H9 (cell line): ENCODE data around the gene PQBP1. TPM values are rescaled to one million over a fixed set of nuclear protein-coding genes. Genes with fewer than 3 reads are reported as not detected.

Source experiments
- DNase-seq: peaks from one replicate; pipeline ENCODE4 v3.0.0-alpha.2; 2017
- H2AFZ ChIP-seq: one replicate; pipeline ENCODE4 v1.6.1; 2013; ENCODE audit warnings: mild to moderate bottlenecking, low read length, control low read depth, moderate library complexity
- H2AK5ac ChIP-seq: 2 replicates; pipeline ENCODE4 v1.6.1; 2013; ENCODE audit warnings: low read length, control low read depth, mixed read lengths; ENCODE audit not compliant: insufficient read length
- H2BK120ac ChIP-seq: one replicate; pipeline ENCODE4 v1.6.1; 2013; ENCODE audit warnings: low read depth, mild to moderate bottlenecking, low read length, control low read depth, inconsistent platforms; ENCODE audit not compliant: poor library complexity, severe bottlenecking
- H2BK12ac ChIP-seq: 2 replicates; pipeline ENCODE4 v1.6.1; 2013; ENCODE audit warnings: low read length, control low read depth, mixed read lengths, low read depth; ENCODE audit not compliant: insufficient read length
- H2BK15ac ChIP-seq: 2 replicates; pipeline ENCODE4 v1.6.1; 2013; ENCODE audit warnings: low read depth, low read length, control low read depth
- H2BK20ac ChIP-seq: one replicate; pipeline ENCODE4 v1.6.1; 2013; ENCODE audit warnings: low read depth, mild to moderate bottlenecking, low read length, control low read depth, inconsistent platforms; ENCODE audit not compliant: poor library complexity, severe bottlenecking
- H2BK5ac ChIP-seq: 2 replicates; pipeline ENCODE4 v1.6.1; 2013; ENCODE audit warnings: low read length, control low read depth, mixed read lengths; ENCODE audit not compliant: insufficient read length
- H3K14ac ChIP-seq: 2 replicates; pipeline ENCODE4 v1.6.1; 2013; ENCODE audit warnings: low read length, control low read depth; ENCODE audit not compliant: insufficient read depth
- H3K18ac ChIP-seq: 2 replicates; pipeline ENCODE4 v1.6.1; 2013; ENCODE audit warnings: low read depth, mild to moderate bottlenecking, mixed read lengths, low read length, control low read depth; ENCODE audit not compliant: insufficient read length
- H3K23ac ChIP-seq: 2 replicates; pipeline ENCODE4 v1.6.1; 2013; ENCODE audit warnings: low read length, control low read depth, mixed read lengths, low read depth; ENCODE audit not compliant: insufficient read length
- H3K23me2 ChIP-seq: 2 replicates; pipeline ENCODE4 v1.6.1; 2013; ENCODE audit warnings: low read depth, mild to moderate bottlenecking, mixed read lengths, low read length, control low read depth; ENCODE audit not compliant: insufficient read length, poor library complexity, severe bottlenecking
- H3K27ac ChIP-seq: 2 replicates; pipeline ENCODE4 v1.5.1; 2013; ENCODE audit warnings: low read length, control low read depth, mixed read lengths, low read depth; ENCODE audit not compliant: insufficient read length
- H3K27me3 ChIP-seq: 2 replicates; pipeline ENCODE4 v1.6.1; 2013; ENCODE audit warnings: low read length, control low read depth, inconsistent platforms; ENCODE audit not compliant: insufficient read depth
- H3K4ac ChIP-seq: 2 replicates; pipeline ENCODE4 v1.6.1; 2013; ENCODE audit warnings: low read depth, mild to moderate bottlenecking, control low read depth, inconsistent platforms, low read length, moderate library complexity
- H3K4me1 ChIP-seq: 2 replicates; pipeline ENCODE4 v1.6.1; 2013; ENCODE audit warnings: low read length, control low read depth, inconsistent platforms; ENCODE audit not compliant: insufficient read depth
- H3K4me2 ChIP-seq: 2 replicates; pipeline ENCODE4 v1.6.1; 2013; ENCODE audit warnings: low read length, control low read depth, mixed read lengths; ENCODE audit not compliant: insufficient read length, insufficient read depth
- H3K56ac ChIP-seq: 2 replicates; pipeline ENCODE4 v1.6.1; 2013; ENCODE audit warnings: low read depth, mild to moderate bottlenecking, mixed read lengths, low read length, control low read depth; ENCODE audit not compliant: insufficient read length
- H3K79me1 ChIP-seq: 2 replicates; pipeline ENCODE4 v1.6.1; 2013; ENCODE audit warnings: low read depth, mild to moderate bottlenecking, moderate library complexity, low read length, control low read depth, inconsistent platforms; ENCODE audit not compliant: insufficient read depth, poor library complexity, severe bottlenecking
- H3K79me2 ChIP-seq: 2 replicates; pipeline ENCODE4 v1.6.1; 2013; ENCODE audit warnings: low read length, control low read depth, inconsistent platforms; ENCODE audit not compliant: insufficient read depth
- H3K9ac ChIP-seq: 2 replicates; pipeline ENCODE4 v1.6.1; 2013; ENCODE audit warnings: low read length, control low read depth, mixed read lengths; ENCODE audit not compliant: insufficient read length; ENCODE audit errors: extremely low read depth
- H3K9me3 ChIP-seq: one replicate; pipeline ENCODE4 v1.6.1; 2013; ENCODE audit warnings: low read depth, low read length, inconsistent platforms; ENCODE audit not compliant: control insufficient read depth
- H3T11ph ChIP-seq: one replicate; pipeline ENCODE4 v1.6.1; 2013; ENCODE audit warnings: mild to moderate bottlenecking, low read length, control low read depth, inconsistent platforms
- H4K20me1 ChIP-seq: one replicate; pipeline ENCODE4 v1.6.1; 2013; ENCODE audit not compliant: control insufficient read depth, insufficient read length, insufficient read depth
- H4K5ac ChIP-seq: 2 replicates; pipeline ENCODE4 v1.6.1; 2013; ENCODE audit warnings: low read depth, mild to moderate bottlenecking, mixed read lengths, low read length, control low read depth; ENCODE audit not compliant: insufficient read length
- H4K8ac ChIP-seq: replicated peaks from 2 replicates; pipeline ENCODE4 v1.6.1; 2013; ENCODE audit warnings: low read length, control low read depth, mixed read lengths, low read depth; ENCODE audit not compliant: insufficient read length
- H4K91ac ChIP-seq: 2 replicates; pipeline ENCODE4 v1.6.1; 2013; ENCODE audit warnings: low read depth, mild to moderate bottlenecking, moderate library complexity, mixed read lengths, low read length, control low read depth; ENCODE audit not compliant: insufficient read length
- H3K27ac Mint-ChIP-seq, 3 experiments: 2 replicates in 2 of 3; 3 replicates in 1 of 3; pipeline ENCODE4 v1.8.0; 2020 to 2021; ENCODE audit warnings: mixed read lengths in 3 of 3, mild to moderate bottlenecking in 1 of 3, moderate library complexity in 1 of 3
- H3K27me3 Mint-ChIP-seq: 2 replicates; pipeline ENCODE4 v1.8.0; 2021; ENCODE audit warnings: low read depth, mild to moderate bottlenecking, moderate library complexity, mixed read lengths
- H3K36me3 Mint-ChIP-seq, 3 experiments: 2 replicates in 2 of 3; 3 replicates in 1 of 3; pipeline ENCODE4 v1.8.0; 2020 to 2021; ENCODE audit warnings: low read depth in 3 of 3, mixed read lengths in 3 of 3; ENCODE audit not compliant: insufficient read depth in 1 of 3
- H3K4me1 Mint-ChIP-seq, 2 experiments: 2 replicates each; pipeline ENCODE4 v1.8.0; 2020; ENCODE audit warnings: mixed read lengths in 2 of 2
- H3K4me3 Mint-ChIP-seq, 2 experiments: 2 replicates in 1 of 2; 3 replicates in 1 of 2; pipeline ENCODE4 v1.8.0; 2020 to 2021; ENCODE audit warnings: mild to moderate bottlenecking in 2 of 2, mixed read lengths in 2 of 2, moderate library complexity in 1 of 2
- H3K9me3 Mint-ChIP-seq, 2 experiments: 2 replicates in 1 of 2; 3 replicates in 1 of 2; pipeline ENCODE4 v1.8.0; 2020; ENCODE audit warnings: mild to moderate bottlenecking in 2 of 2, mixed read lengths in 2 of 2, moderate library complexity in 1 of 2
- CTCF ChIP-seq: fragments of 200-600 bp; sonication (generic); conservative IDR thresholded peaks from 3 replicates; pipeline ENCODE4 v1.8.0; 2021; ENCODE audit warnings: antibody characterized with exemption, mild to moderate bottlenecking
- WGBS: extraction: QIAGEN DNeasy Blood & Tissue Kit; methylation state at CpG from one replicate; pipeline ENCODE4 v1.1.7; 2013; ENCODE audit warnings: missing lambda C conversion rate, low lambda C conversion rate, mixed read lengths; ENCODE audit not compliant: insufficient read length; ENCODE audit errors: extremely low coverage; 5-methylcytosine and 5-hydroxymethylcytosine counted together
- total RNA-seq: library from RNA; stranded (reverse); gene quantifications from 2 replicates; pipeline ENCODE4 v1.2.1, GENCODE V29; 2021

PQBP1 gene
- total RNA-seq, 1 experiment from 2014 or later: 87.9 TPM

GRCh38 chrX:48902776-48903175 lies 5.0 kb downstream of the PQBP1 start:
- Mint-ChIP-seq H3K27me3 (no peaks in the 10 kb centered on the region; the same call in none of the 2 replicates), H3K4me3 (no peak overlapping the region), H3K4me1 (peaks cover 4 to 5% of the 10 kb centered on the region in 2 experiments; a peak in 3 of 4 replicates), H3K36me3 (peaks cover 23 to 62% (median 44%) of the 10 kb centered on the region in 3 experiments), H3K9me3 (peaks cover 72 to 75% of the 10 kb centered on the region in 2 experiments), H3K27ac (no peak overlapping the region)
- H4K8ac ChIP-seq: no peak overlapping the region
- no peaks in the 10 kb centered on the region; the same call in 1 of the 2 replicates for H3K79me2 ChIP-seq
- H4K91ac ChIP-seq: no peak overlapping the region
- H2BK12ac ChIP-seq: no peak overlapping the region
- H3T11ph ChIP-seq: no peak overlapping the region
- H3K23ac ChIP-seq: no peak overlapping the region
- no peak overlapping the region for H2BK20ac ChIP-seq
- H3K18ac ChIP-seq: no peak overlapping the region
- DNase-seq: no peak
- no peak for TF ChIP-seq CTCF
- H3K4me1 ChIP-seq: no peaks in the 10 kb centered on the region
- no peak overlapping the region for H3K4me2 ChIP-seq
- peaks cover 2% of the 10 kb centered on the region for H3K23me2 ChIP-seq
- H3K56ac ChIP-seq: no peak overlapping the region
- no peaks in the 10 kb centered on the region for H3K9me3 ChIP-seq
- peaks cover 3% of the 10 kb centered on the region for H4K20me1 ChIP-seq
- no peak overlapping the region for H4K5ac ChIP-seq
- H3K79me1 ChIP-seq: no peaks in the 10 kb centered on the region
- no peak overlapping the region for H3K27ac ChIP-seq
- no peak overlapping the region for H2AFZ ChIP-seq
- no peak overlapping the region for H3K9ac ChIP-seq
- no peaks in the 10 kb centered on the region for H3K27me3 ChIP-seq
- H3K4ac ChIP-seq: no peak overlapping the region
- H2AK5ac ChIP-seq: no peak overlapping the region
- no peak overlapping the region for H3K14ac ChIP-seq
- H2BK15ac ChIP-seq: no peak overlapping the region
- no peak overlapping the region for H2BK120ac ChIP-seq
- no peak overlapping the region for H2BK5ac ChIP-seq
- WGBS: no CpG with 5 or more reads among the region's 14 CpGs
